Activated naive CD8-positive, alpha-beta T cell treated with anti-CD3 and anti-CD28 coated beads, Interleukin-2, amount 50 U/mL, for 24 hours (primary cell): ENCODE results near the gene MYRIP.

ENCODE experiments used
- ATAC-seq: fragments of 150-1000 bp; cut with Tn5 transposase; one replicate; pipeline ENCODE4 v1.10.0; 2021
- DNase-seq: peaks from one replicate; pipeline ENCODE4 v3.0.0; 2021
- H3K27ac Mint-ChIP-seq: one replicate; pipeline ENCODE4 v1.8.0; 2021; ENCODE audit warnings: mild to moderate bottlenecking, mixed read lengths
- H3K27me3 Mint-ChIP-seq: one replicate; pipeline ENCODE4 v1.8.0; 2021; ENCODE audit warnings: mixed read lengths
- H3K36me3 Mint-ChIP-seq: one replicate; pipeline ENCODE4 v1.8.0; 2021; ENCODE audit warnings: low read depth, mixed read lengths
- H3K4me1 Mint-ChIP-seq: one replicate; pipeline ENCODE4 v1.8.0; 2021; ENCODE audit warnings: mixed read lengths
- H3K4me3 Mint-ChIP-seq: one replicate; pipeline ENCODE4 v1.8.0; 2021; ENCODE audit warnings: mild to moderate bottlenecking, moderate library complexity, mixed read lengths
- H3K9me3 Mint-ChIP-seq: one replicate; pipeline ENCODE4 v1.8.0; 2021; ENCODE audit warnings: mixed read lengths

MYRIP gene

DNA sequence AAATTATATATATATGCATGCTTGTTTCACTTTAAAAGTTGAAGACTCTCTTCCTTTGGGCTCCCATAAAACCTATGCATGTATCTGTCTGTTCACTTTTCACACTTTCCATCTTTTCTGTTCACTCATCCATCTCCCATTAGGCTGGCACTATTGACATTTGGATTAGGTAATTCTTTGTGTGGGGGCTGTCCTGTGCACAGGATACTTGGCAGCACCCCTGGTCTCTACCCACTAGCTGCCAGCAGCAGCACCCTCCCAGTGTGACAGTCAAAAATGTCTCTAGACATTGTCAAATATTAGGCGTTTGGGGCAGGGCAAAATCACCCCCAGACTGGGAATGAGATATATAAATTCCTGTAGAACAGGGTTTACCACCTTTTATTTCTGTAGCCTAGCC is 427.8 kb downstream of the MYRIP start:
- Mint-ChIP-seq H3K27ac (no peak overlapping the region), H3K9me3 (peaks cover 3% of the 10 kb centered on the region), H3K4me1 (no peaks in the 10 kb centered on the region), H3K36me3 (peaks cover 3% of the 10 kb centered on the region), H3K4me3 (no peak overlapping the region), H3K27me3 (no peaks in the 10 kb centered on the region)
- no peak for DNase-seq
- ATAC-seq, result no peak

DNA sequence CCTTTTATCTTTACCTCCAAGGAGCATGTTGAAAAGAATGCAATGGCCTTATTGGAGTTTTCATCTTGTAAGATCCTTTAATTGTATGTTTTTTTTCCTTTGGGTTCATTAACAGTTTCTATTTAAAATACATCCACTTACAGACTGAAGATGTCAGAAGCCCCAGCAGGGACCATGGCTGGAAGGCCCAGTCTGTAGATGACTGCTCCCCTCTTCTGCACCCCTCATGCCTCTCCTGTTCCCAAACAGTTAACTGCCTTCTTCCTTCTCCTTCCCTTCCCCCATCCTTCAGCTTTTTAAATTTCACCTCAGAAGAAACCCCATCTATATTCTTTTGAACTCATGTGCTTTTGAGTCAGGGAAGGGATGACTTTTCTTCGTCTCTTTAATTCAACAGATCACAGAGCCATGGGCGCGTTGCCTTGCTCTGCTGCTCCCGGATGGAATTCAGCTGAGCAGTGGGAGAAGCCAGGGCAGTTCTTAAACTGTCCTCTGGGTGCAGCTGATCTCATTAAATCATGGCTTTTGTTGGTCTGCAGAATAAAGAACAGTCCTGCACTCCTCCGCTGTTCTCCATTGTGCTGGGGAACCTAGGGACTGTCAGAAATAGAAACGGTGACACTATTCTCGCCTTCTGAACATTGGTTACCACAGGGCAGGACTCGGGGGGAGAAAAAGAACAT is 428.6 kb downstream of the MYRIP start:
- Mint-ChIP-seq H3K36me3 (peaks cover 3% of the 10 kb centered on the region), H3K4me1 (no peaks in the 10 kb centered on the region), H3K4me3 (no peak overlapping the region), H3K27ac (no peak overlapping the region), H3K9me3 (peaks cover 3% of the 10 kb centered on the region), H3K27me3 (no peaks in the 10 kb centered on the region)
- DNase-seq (no peak), ATAC-seq (no peak)

DNA sequence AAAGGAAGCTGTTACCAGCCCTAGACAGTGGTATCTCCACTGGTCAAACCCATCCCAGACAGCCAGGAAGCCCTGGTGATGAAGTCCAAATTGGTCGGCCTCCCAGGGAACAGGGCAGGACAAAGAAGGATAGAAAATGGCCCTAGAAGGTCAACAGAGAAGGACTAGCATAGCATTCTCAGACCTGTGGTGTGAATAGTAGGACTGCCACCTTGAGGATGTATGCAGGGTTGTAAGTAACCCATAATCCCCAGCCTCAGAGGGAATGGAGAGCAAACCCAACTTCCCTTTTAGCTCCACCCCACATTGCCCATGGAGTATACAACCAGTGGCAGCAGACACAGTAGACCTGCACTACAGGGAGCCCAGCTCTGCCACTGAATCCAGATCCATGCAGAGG is 431.5 kb downstream of the MYRIP start:
- Mint-ChIP-seq H3K27me3 (no peaks in the 10 kb centered on the region), H3K4me1 (peaks cover 2% of the 10 kb centered on the region), H3K9me3 (peaks cover 3% of the 10 kb centered on the region)

DNA sequence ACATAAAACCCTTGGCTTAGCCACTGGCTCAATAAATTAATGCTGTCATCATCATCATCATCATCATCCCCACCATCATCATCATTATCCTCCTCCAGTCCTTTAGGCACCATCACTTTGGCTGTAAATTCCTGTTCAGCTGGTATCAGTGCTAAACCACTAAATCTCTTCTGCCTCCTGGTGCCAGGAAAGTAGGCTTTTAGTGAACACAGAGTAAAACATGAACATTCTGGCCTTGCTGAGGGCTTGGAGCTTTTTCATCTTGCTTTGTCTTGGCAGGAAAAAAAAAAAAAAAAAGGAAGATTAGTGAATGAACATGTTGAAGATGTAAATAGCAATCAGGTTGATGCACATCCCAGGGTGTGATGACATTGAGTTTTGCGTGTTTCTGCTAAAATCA is 432.8 kb downstream of the MYRIP start:
- Mint-ChIP-seq H3K36me3 (peaks cover 2% of the 10 kb centered on the region), H3K9me3 (peaks cover under 1% of the 10 kb centered on the region), H3K27ac (no peak overlapping the region), H3K27me3 (no peaks in the 10 kb centered on the region), H3K4me3 (no peak overlapping the region), H3K4me1 (peaks cover 2% of the 10 kb centered on the region)
- ATAC-seq (no peak), DNase-seq (no peak)

More for the DNA sequence above, 431.5 kb downstream of the MYRIP start:
- H3K36me3 Mint-ChIP-seq, result peaks cover 2% of the 10 kb centered on the region
- ATAC-seq (no peak), DNase-seq (no peak)
- no peak overlapping the region for H3K27ac Mint-ChIP-seq
- no peak overlapping the region for H3K4me3 Mint-ChIP-seq

DNA sequence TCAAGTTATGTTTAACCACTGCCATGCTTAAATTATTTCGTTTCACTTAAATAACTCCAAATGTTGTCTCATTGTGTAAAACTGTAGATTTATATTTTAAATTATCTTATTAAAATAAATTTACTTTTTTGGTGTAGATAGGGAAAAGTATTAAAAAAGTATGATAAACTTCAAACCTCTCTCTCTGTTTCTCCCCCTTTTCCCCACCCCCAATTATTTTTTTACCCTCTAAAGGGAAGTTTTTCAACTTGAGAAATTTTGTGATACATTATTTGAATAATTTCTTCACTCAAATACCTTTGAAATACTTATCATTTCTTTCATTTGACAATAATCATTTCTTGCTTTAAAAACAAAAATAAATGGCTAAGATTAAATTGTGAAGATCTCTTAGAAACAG is 433.2 kb downstream of the MYRIP start:
- Mint-ChIP-seq H3K27ac (no peak overlapping the region), H3K4me1 (peaks cover 2% of the 10 kb centered on the region), H3K9me3 (no peaks in the 10 kb centered on the region), H3K4me3 (no peak overlapping the region), H3K27me3 (no peaks in the 10 kb centered on the region), H3K36me3 (peaks cover 2% of the 10 kb centered on the region)
- ATAC-seq, result no peak
- no peak for DNase-seq

DNA sequence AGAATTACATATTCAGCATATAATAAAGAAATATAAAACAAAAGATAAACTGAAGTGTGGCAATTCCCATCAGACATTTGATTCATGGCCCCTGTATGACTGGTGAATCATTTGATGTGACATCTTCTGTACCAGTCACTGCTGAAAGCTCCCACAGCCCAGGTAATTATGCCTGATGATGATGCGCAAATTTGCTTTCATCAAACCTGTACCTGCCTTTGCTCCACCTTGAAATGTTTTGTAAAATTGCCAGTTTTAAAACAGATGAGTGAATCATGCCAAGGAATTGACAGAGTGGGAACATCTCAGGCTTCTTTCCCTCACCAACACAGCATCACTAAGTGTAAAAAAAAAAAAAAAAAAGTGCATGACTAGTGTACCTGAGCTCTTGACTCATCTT is 433.6 kb downstream of the MYRIP start:
- H3K9me3 Mint-ChIP-seq, result no peaks in the 10 kb centered on the region
- H3K27ac Mint-ChIP-seq, result no peak overlapping the region
- DNase-seq (no peak), ATAC-seq (no peak)
- peaks cover 2% of the 10 kb centered on the region for H3K4me1 Mint-ChIP-seq
- no peaks in the 10 kb centered on the region for H3K27me3 Mint-ChIP-seq
- no peak overlapping the region for H3K4me3 Mint-ChIP-seq
- H3K36me3 Mint-ChIP-seq, result peaks cover 2% of the 10 kb centered on the region

DNA sequence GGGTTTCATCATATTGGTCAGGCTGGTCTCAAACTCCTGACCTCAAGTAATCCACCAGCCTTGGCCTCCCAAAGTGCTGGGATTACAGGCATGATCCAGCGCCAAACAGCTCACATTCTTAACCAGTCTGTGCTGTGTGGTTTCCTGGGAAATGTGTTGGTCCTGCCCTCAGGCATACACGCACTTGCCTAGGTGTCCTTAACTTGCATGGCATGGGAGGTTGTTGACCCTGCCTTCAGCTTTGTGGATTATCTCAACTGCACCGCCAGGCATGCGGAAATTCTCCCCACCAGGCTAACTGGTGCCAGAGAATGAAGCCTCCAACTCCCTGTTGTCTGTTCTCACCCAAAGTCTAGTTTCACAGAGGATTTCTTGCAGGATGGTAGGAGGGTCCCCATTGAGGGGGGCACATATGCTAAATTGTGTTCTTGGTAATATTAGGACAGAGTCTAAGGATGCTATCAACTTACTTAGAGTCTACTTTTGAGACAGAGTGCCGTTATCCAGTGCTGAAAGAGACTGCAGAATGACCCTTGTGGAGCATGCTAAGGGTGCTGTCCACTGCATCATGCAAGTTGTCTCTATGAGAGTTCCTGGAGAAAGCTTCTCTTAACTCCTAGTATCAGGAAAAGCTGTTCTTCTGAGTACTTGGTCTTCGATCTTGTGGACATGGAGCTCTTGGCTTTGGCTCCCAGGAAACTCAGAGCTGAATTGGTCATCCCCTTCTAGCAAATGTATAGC is 438.5 kb downstream of the MYRIP start:
- peaks cover 2% of the 10 kb centered on the region for H3K4me1 Mint-ChIP-seq
- no peaks in the 10 kb centered on the region for H3K9me3 Mint-ChIP-seq
- H3K36me3 Mint-ChIP-seq, result peaks cover 2% of the 10 kb centered on the region
- DNase-seq, result no peak
- no peak overlapping the region for H3K27ac Mint-ChIP-seq
- no peak for ATAC-seq
- H3K4me3 Mint-ChIP-seq, result no peak overlapping the region
- no peaks in the 10 kb centered on the region for H3K27me3 Mint-ChIP-seq

DNA sequence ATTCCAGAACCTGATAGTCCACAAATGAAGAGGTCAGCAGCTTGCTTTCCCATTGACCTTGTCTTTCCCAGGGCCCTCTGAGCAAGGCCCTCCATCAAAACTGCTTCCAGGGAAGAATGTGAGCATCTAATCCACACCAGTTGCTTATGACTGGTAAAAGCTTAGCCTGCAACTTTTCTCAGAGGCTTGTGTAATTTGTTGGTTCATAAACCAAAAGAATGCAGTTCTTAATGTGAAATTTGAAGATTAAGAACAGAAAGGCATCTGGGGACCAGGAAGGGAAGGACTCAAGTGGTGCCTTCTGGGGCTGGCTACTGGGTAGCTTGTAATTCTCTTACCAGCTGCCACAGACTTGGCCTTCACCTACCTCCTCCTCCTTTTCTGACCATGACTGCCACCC is 439.2 kb downstream of the MYRIP start:
- ATAC-seq, result no peak
- Mint-ChIP-seq H3K27me3 (no peaks in the 10 kb centered on the region), H3K4me3 (no peak overlapping the region), H3K27ac (no peak overlapping the region), H3K9me3 (no peaks in the 10 kb centered on the region), H3K36me3 (peaks cover 2% of the 10 kb centered on the region), H3K4me1 (peaks cover 2% of the 10 kb centered on the region)
- DNase-seq, result no peak

DNA sequence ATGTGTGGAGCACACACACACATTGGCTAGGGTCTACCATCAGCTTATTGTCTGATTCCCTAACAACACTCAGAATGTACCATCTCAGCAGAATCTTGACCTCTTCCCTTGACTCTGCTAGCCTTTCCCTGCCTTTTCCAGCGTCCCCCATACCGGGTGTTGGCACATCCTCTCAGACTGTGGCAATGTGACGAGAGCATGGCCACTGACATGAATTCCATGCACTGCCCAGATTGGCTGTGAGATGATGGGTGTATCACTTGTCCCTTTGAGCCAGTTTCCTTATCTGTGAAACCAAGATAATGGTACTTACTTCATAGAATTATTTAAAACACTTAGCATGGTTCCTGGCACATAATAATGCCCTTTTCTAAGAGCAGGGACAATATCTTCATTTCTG is 439.8 kb downstream of the MYRIP start:
- H3K4me3 Mint-ChIP-seq, result no peak overlapping the region
- no peaks in the 10 kb centered on the region for H3K9me3 Mint-ChIP-seq
- DNase-seq (no peak), ATAC-seq (no peak)
- no peaks in the 10 kb centered on the region for H3K4me1 Mint-ChIP-seq
- no peak overlapping the region for H3K27ac Mint-ChIP-seq
- H3K27me3 Mint-ChIP-seq, result no peaks in the 10 kb centered on the region
- no peaks in the 10 kb centered on the region for H3K36me3 Mint-ChIP-seq

DNA sequence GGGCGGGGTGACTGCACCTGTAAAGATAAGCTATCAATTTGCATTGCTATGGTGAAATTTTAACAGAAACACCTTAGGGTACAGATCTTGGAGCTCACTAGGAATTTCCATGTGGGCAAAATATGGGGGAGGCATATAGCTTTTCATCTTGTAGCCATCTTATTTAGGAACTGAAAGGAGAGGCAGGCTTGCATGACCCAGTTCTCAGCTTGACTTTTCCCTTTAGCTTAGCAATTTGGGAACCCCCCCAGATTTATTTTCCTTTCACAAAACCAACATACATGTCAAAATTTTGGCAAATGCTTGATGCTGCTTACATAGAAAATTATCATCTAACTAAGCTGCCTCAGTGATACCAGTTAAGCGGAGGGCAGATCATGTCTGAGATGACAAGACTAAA is 445.1 kb downstream of the MYRIP start:
- no peak for DNase-seq
- H3K4me3 Mint-ChIP-seq, result no peak overlapping the region
- H3K9me3 Mint-ChIP-seq, result no peaks in the 10 kb centered on the region
- no peaks in the 10 kb centered on the region for H3K36me3 Mint-ChIP-seq
- no peaks in the 10 kb centered on the region for H3K4me1 Mint-ChIP-seq
- H3K27me3 Mint-ChIP-seq, result no peaks in the 10 kb centered on the region
- H3K27ac Mint-ChIP-seq, result no peak overlapping the region
- ATAC-seq, result no peak

DNA sequence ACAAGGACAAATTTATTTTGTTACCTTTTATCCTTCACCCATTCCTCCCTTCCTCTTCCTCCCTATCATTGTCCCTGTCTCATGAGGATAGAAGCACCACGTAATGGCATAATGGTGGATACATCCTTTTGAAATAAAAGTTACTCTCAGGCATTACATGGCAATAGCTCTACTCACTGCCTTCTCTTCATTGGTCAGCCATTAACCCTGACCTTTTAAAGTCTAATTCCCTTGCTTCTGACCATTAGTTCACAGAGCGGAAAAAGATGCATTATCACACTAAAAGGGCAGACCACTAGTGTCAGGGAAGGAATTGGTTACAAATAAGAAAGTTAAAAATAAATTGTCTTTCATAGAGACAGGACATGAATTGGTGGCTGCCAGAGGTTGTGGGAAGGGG is 445.5 kb downstream of the MYRIP start:
- Mint-ChIP-seq H3K27ac (no peak overlapping the region), H3K9me3 (no peaks in the 10 kb centered on the region), H3K27me3 (no peaks in the 10 kb centered on the region), H3K36me3 (no peaks in the 10 kb centered on the region), H3K4me3 (no peak overlapping the region), H3K4me1 (no peaks in the 10 kb centered on the region)
- ATAC-seq (no peak), DNase-seq (no peak)

DNA sequence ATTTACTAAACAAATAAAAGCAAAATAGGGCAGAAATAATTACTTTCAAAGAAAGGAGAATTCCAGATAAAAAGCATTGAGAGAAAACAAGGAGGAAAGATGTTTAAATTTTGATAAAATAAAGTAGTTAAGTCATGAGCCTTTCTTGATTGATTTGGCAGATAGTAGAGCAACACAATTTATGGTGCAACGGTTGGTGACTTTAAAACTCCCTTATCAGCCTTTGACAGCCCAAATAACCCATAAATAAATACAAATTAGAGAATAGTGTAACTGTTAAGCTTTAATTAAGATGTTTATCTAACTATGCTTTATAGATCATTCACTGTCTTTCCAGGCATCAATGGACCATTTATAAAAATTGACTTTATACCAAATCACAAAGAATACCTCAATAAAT is 446.1 kb downstream of the MYRIP start:
- no peak overlapping the region for H3K27ac Mint-ChIP-seq
- no peaks in the 10 kb centered on the region for H3K9me3 Mint-ChIP-seq
- H3K27me3 Mint-ChIP-seq, result no peaks in the 10 kb centered on the region
- ATAC-seq (no peak), DNase-seq (no peak)
- no peaks in the 10 kb centered on the region for H3K36me3 Mint-ChIP-seq
- no peak overlapping the region for H3K4me3 Mint-ChIP-seq
- H3K4me1 Mint-ChIP-seq, result no peaks in the 10 kb centered on the region

DNA sequence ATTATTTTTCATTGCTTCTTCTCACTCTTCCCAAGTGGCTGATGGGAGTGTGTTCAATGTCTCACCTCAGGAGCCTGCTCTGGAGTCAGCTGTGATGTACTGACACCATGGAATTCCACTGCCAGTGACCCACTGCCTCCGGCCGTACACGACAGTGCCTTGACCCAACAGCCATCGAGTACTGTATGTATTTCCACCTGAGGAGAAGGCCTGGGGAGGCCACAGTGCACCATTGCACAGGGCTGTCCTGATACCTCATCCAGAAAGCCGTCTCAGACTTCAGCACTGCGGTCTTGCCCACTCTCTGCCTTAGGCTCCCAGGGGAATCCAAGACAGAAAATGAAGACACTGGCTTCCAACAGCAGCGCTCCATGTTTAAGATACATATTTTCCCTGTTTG is 448.7 kb downstream of the MYRIP start:
- Mint-ChIP-seq H3K36me3 (no peaks in the 10 kb centered on the region), H3K9me3 (no peaks in the 10 kb centered on the region), H3K27ac (no peak overlapping the region), H3K4me3 (no peak overlapping the region), H3K4me1 (no peaks in the 10 kb centered on the region), H3K27me3 (no peaks in the 10 kb centered on the region)
- DNase-seq, result no peak
- ATAC-seq, result no peak

DNA sequence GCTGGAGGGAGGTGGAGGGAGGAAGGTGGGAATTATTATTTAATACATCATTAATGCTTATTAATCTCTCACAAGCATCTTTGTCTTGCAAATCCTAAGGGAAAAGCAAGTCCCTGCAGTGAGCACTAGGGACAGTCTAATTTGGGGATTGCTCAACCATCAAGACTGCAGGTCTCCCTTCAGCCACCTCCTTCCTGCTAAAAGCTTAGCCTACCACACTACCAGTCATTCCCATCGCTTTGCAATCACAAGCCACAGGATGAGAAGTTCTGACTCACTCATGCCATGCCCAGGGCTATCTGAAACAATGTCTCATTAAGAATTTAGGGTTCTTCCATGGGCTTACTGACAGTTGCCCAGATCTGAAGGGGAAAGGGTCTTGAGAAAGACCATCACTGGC is 449.1 kb downstream of the MYRIP start:
- Mint-ChIP-seq H3K36me3 (no peaks in the 10 kb centered on the region), H3K4me1 (no peaks in the 10 kb centered on the region), H3K27me3 (no peaks in the 10 kb centered on the region), H3K27ac (no peak overlapping the region), H3K9me3 (no peaks in the 10 kb centered on the region), H3K4me3 (no peak overlapping the region)
- no peak for DNase-seq
- ATAC-seq, result no peak

DNA sequence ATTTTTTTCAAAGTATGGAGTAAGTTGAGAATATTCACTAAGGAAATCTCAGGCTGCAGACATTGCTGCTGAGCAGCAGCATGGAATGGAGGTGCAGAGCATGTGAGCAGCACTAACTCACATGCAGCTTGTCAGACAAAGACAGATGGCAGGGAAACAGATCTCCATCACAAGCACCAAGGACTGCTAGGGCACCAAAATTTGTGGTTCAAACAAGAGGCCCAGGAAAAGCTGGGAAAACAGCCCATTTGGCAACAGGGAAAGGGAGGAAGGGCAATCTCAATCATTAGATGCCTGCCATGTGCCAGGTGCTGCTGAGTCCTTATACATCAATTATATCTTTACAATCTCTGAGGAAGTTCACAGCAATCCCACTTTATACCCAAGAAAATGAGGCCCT is 452.9 kb downstream of the MYRIP start:
- Mint-ChIP-seq H3K36me3 (peaks cover 1% of the 10 kb centered on the region), H3K9me3 (no peaks in the 10 kb centered on the region), H3K4me3 (no peak overlapping the region), H3K27ac (no peak overlapping the region), H3K27me3 (no peaks in the 10 kb centered on the region), H3K4me1 (no peaks in the 10 kb centered on the region)
- ATAC-seq (no peak), DNase-seq (no peak)
